Measurements from ENCODE around the gene PTGER3.

Gene PTGER3

DNA sequence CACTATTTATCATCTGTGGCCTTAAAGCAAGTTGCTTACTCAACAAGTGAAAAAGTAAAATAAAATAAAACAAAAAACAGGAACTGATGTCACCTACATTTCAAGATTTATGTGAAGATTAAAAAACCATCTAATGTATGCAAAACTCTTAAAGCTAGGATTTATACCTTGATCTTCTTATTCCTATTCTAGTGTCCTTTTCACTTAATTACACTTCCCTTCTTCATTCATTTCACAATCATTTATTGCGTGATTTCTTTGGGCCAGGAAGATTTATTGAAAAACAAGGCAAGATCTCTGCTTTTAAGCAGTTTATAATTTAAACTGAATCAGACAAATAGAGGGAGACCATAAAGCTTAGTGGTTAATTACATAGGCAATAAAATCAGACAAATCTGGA, 18.6 kb downstream of the PTGER3 start:
- H3K4me3 ChIP-seq (ENCODE audit: low read length), result no peak overlapping the region
- no peak for TF ChIP-seq CTCF (conservative IDR thresholded peaks at IDR 0.05; ENCODE audit: low read length)
- DNase-seq (ENCODE audit: low read depth), result no peak

GRCh38 chr1:71027991-71028390, 19.6 kb downstream of the PTGER3 start:
- H3K4me3 ChIP-seq (ENCODE audit: low read length), result peak overlapping the region; percentile 10; the same call in 1 of the 2 replicates
- no peak for TF ChIP-seq CTCF (conservative IDR thresholded peaks at IDR 0.05; ENCODE audit: low read length)
- DNase-seq (ENCODE audit: low read depth), result no peak

GRCh38 chr1:71026093-71026492, 21.5 kb downstream of the PTGER3 start:
- H3K4me3 ChIP-seq (ENCODE audit: low read length), result no peak overlapping the region
- DNase-seq (ENCODE audit: low read depth), result no peak
- no peak for TF ChIP-seq CTCF (conservative IDR thresholded peaks at IDR 0.05; ENCODE audit: low read length)

DNA sequence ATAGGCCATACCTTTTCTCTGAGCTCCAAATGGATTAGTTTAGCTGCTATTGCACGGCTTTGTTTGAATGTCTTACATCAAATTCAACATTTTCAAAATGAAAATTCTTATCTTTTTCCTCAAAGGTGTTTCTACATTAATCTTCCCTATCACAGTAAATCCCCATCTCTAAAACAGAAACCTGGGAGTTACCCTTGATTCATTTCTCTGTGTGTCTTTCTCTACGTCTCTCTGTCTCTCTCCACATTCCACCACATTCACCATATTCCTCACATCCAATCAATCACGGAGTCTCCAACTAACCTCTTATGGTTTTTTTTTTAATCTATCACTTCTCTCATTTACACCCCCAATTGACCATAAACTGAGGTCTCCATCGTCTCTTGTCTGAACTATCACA, 24.1 kb downstream of the PTGER3 start:
- DNase-seq (ENCODE audit: low read depth), result no peak
- H3K4me3 ChIP-seq (ENCODE audit: low read length), result no peak overlapping the region
- no peak for TF ChIP-seq CTCF (conservative IDR thresholded peaks at IDR 0.05; ENCODE audit: low read length)

GRCh38 chr1:71019233-71019969, 28.2 kb downstream of the PTGER3 start:
- TF ChIP-seq CTCF (conservative IDR thresholded peaks at IDR 0.05; ENCODE audit: low read length), result no peak
- no peak overlapping the region for H3K4me3 ChIP-seq (ENCODE audit: low read length)

DNA sequence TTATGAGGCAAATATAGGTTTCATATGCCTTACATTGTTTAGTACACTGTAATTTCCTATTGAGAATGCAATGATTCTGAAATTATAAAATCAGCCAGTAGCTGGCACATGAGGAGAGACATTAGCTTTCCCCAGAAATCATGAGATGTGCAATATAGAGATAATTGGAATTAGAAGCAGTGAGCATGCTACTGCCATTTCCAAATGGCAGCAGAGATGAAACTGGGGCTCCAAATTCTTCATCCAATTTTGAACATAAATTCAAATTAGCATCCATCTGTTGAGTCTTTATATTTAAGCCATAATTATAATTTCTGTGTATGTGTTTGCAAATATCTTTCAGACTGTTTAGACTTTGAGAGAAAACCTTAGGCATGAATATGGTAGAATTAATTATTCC, 28.8 kb downstream of the PTGER3 start:
- H3K4me3 ChIP-seq (ENCODE audit: low read length), result no peak overlapping the region
- TF ChIP-seq CTCF (conservative IDR thresholded peaks at IDR 0.05; ENCODE audit: low read length), result no peak
- no peak for DNase-seq (ENCODE audit: low read depth)

More at GRCh38 chr1:71019233-71019969, 28.2 kb downstream of the PTGER3 start:
- DNase-seq (ENCODE audit: low read depth), result no peak

GRCh38 chr1:71015745-71016144, 31.9 kb downstream of the PTGER3 start:
- no peak for DNase-seq (ENCODE audit: low read depth)
- H3K4me3 ChIP-seq (ENCODE audit: low read length), result no peak overlapping the region
- TF ChIP-seq CTCF (conservative IDR thresholded peaks at IDR 0.05; ENCODE audit: low read length), result no peak

All from AG10803 (cell line).